ENCODE data around the gene RMI2.

GRCh38 chr16:11383481-11384183 lies 38.4 kb downstream of the RMI2 start:
- TF ChIP-seq CHD7 (IDR thresholded peaks at IDR 0.05; ENCODE audit: low read depth, low read length) (no peak), BHLHE40 (IDR thresholded peaks at IDR 0.05; ENCODE audit: low read length) (no peak), RFX1 (IDR thresholded peaks at IDR 0.05) (no peak)
